GM21576 (cell line): ENCODE results near the gene UBE2E1.

ENCODE experiments used
- ATAC-seq: cut with Tn5 transposase; IDR thresholded peaks from one replicate; pipeline ENCODE4 v1.9.1; 2021; ENCODE audit warnings: mild to moderate bottlenecking, moderate library complexity; ENCODE audit not compliant: unreplicated experiment

The UBE2E1 gene

DNA sequence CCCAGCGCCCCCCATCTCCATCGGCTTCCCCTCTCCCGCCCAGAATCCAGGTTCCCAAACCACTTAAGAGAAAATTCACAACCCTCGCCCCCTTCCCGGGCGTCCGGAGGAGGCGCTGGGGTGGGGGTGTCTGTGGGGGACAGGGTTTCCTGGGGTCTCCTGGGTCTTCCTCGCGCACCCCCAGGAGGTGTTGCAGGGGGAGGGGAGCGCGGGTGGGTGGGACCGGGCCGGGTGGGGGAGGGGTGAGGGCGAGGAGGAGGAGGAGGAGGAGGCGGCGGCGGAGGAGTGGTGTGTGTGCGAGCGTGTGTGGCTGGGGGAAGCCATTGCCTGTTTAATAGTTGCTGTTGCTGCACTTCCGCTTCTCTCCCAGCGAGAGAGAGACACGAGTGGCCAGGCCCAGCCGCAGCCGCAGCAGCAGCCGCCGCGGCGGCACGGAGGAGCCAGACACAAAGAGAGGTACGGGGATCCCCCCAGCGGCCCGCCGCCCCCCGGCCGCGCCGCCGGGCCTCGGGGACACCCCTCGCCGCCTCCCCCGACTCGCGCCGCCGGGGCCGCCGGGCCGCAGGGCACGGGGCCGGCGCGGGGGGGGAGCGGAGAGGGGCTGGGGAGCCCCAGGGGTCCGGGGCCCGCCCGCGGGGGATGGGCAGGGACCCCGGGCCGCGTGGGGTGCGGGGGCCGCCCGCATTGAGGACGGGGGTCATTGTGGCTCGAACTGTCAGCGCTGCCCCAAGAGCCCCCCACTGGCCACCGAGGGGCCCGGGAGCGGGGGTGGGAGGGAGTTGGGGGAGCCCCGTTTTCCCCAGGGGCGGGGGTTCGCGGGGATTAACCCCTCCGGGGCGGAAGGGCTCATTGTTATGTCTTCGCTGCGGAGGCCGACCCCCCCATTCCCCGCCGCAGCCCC lies at the start of gene UBE2E1:
Gene UBE2E1 (plus strand): TSS at position 323 of the 901 bp plus-strand sequence. CDS start 1,315 bp downstream, outside the sequence.
- ATAC-seq, result peak; percentile 66

DNA sequence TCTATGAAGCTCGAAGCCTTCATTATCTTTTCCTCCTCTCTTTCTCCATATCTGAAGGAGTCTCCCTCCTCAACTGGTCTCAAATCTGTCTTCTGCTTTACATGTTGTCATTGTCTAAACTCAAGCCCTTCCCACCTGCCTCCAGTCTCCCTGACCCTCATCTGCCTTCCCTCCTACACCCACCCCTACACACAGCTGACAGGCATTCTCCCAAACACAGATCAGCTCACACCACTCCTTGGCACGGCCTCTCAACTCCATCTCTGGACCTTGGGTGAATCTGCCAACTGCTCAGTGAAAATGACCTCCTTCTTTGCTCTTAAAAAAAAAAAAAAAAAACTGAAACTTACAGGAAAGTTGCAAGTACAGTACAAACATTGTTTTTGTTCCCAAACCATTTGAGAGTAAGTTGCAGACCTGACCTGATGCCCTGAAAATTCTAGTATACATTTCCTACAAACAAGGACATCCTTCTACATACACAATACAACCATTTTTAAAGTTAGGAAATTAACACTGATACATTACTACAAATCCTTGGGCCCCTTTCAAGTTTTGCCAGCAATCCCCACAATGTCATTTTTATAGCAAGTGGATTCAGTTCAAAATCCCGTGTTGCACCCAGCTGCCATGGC lies 49.4 kb upstream of the UBE2E1 start:
- ATAC-seq, result no peak

DNA sequence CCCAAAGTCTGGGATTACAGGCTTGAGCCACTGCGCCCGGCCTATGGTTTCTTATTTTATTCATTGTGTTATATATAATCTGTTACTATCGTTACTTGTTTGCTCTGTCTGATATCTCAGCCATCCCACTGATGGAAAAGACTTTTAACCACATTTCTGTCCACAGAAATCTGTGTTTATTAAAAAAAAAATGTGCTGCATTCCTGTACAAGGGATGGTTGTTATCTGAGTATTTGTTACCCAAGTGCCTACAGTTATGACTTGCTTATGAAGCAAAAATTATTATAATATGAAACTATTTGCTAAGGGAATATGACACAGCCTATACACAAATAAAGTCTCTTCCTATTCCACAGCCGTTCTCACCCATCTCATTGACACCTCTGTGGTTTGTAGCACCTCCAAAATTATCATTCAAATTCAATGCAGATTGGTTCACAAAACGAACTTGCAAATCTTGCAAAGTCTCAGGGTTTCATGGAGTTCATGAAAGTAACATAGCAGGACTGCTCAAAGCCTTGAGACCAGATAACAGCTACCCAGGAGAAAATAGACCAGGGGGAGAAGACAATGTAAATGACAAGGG lies 47.4 kb upstream of the UBE2E1 start:
- no peak for ATAC-seq

DNA sequence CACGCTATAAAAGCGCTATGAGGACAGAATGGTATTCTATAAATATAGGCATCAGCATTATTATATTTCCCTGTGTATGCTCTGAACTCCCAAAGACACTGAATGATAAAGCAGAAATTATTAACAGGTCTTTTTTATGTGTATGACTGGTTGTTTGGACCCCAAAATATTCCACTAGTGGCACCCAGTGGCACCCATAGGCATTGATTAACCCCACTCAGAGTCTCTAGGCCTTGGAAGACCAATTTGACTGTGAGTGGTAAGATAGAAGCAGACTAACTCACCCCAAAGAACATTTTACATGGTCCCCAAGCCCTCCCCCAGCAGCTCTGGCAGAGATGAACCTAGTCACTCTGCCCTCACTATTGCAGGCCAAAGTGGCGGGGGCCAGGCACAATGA lies 45.4 kb upstream of the UBE2E1 start:
- ATAC-seq, result peak; percentile 12

DNA sequence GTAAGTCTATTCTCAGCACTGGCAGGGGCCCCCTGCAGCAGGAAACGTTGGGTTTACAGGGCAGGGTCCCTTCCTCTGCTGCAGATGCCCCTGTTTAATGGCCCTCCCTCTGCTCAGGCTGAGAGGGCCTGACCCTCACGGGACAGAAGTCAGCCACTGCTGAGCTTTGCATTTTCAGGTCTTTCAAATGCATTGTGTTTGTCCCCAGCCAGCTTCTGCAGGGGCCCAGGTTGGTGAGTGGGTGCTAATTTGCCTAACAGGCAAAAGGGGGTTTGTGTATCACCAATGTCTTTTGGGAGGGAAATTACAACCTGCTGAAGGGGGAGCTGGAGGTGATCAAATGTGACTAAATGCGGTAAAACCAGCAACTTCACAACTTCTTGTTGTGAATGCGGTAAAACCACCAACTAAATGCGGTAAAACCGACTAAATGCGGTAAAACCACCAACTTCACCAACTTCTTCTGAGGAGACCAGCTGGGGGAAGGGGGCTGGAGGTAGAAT lies 44.8 kb upstream of the UBE2E1 start:
- ATAC-seq, result peak; percentile 34

DNA sequence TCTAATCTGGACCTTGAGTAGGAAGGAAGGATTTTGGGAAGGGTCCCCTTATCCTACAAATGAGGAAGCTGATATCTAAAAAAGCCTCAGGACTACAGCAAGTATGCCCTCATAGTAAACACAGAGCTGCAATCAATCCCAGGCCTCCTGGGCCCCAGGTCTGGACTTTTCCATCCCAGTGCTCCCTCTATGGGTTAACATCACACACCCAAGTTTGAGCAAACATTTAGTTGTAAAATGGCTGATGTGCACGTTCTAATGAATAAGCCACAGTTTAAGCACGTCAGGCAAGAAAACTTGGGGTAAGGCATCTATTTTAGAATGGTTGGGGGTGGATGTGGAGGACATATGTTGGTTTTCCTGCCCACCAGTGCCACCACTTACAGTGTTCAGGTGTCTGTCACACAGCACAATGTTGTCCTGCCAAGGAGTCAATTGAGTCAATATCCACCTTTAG lies 44.3 kb upstream of the UBE2E1 start:
- ATAC-seq, result peak; percentile 38

DNA sequence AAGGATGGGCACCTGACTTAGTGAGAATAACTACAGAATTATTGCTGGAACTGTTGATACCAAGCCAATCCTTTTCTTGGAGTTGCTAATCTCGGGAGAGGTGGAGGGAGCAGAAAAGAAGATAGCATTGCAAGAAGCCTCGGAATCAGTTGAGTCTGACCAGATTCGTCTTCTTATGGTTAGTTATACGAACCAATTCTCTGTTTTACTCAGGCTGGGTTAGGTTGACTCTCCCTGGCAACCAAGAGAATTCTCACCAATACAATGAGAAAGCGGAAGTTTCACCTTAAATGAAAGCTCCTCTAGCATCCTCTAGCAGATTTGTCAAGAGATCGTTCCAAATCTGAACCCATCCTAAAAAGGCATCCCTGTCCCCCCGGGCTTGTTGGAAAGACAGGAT lies 43.5 kb upstream of the UBE2E1 start:
- ATAC-seq, result peak; percentile 82

DNA sequence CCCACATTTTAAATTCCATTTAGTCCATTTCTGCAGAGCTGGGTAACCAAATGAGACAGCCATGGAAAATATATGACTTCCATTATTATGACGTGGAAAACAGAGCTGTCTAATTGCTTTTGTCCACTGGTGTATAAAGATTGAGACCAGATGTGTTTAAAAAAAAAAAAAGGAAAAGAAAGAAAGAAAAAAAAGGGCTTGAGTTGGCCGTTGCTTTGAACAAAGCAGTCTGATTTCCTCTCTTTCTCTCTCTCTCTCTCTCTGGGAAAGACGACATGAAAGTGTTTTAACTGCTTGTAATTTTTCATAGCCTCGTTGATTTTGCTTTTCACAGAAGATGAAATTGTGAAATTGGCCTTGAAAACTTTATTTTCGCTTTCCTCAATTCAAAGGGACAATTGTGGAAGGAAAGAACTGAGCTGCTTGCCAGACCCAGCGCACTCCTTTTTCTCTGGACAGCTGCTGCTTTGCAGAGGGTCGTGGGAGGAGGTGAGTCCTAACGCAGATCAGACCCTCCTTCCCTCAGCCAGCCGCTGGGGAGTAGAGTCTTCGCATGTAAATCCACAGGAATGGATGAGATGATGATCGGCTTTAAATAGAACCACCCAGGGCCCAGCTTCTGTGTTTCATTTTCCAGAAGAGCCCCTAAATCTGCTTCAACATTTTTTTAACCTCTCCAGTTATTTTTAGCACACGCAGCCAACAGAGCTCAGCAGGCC lies 42.8 kb upstream of the UBE2E1 start:
- no peak for ATAC-seq

DNA sequence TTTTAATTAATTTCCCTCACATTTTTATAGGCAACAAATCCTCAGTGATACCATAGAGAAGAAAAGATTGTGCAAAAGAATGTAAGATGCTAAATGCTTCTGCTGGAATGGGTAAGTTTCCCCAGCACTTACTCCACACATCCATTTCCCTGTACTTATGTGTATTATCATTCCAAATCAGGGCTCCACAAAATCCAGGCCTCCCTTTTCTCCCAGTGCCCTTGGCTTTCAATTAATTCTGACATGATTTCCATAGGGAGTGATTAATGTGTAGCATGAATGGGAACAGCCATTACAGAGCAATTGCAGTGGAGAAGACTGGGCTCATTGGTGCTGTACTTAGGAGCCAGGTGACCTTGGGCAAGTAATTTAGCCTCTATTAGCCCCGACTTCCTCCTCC lies 41.3 kb upstream of the UBE2E1 start:
- ATAC-seq, result no peak

DNA sequence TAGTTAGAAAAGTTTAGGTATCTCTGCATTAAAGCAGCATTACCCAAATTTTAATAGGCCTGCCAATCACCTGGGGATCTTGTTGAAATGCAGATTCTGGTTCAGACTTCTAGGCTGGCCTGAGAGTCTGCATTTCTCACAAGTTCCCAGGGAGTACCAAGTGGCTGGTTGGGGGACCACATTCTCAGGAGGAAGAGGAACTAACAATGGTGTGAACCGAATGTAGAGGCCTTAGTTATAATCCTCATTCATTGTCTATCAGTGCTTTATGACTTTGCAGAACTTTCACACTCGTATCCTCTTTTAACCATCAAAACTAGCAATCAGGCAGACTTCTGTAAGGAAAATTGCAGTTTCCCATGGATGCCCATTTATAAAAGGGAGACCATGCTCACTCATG lies 38.2 kb upstream of the UBE2E1 start:
- no peak for ATAC-seq

DNA sequence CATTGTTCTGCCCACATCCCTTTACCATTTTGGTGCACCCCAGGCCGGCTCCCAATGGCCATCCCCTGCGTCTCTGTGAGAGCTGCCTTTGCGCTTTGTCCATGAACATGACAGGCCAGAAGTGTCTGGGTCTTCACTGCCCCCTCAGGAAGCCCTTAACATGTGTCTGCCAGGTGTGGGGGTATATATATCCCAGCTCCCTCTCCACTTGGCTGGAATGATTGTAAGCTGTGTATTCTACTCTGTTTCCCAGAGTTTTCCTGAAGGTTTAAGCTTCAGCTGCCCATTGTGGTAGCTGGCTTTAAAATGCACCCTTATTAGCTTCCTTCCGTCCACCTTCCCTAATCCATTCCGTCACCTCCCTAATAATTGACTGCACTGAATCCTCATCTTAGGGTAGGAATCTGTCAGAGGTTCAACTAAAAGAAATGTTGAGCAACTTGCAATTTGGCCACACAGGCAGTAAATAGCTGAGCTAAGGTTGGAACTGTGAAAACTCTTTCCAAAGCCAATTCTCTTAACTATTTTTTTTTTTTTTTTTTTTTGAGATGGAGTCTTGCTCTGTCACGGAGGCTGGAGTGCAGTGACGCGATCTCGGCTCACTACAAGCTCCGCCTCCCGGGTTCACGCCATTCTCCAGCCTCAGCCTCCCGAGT lies 30.4 kb upstream of the UBE2E1 start:
- no peak for ATAC-seq

DNA sequence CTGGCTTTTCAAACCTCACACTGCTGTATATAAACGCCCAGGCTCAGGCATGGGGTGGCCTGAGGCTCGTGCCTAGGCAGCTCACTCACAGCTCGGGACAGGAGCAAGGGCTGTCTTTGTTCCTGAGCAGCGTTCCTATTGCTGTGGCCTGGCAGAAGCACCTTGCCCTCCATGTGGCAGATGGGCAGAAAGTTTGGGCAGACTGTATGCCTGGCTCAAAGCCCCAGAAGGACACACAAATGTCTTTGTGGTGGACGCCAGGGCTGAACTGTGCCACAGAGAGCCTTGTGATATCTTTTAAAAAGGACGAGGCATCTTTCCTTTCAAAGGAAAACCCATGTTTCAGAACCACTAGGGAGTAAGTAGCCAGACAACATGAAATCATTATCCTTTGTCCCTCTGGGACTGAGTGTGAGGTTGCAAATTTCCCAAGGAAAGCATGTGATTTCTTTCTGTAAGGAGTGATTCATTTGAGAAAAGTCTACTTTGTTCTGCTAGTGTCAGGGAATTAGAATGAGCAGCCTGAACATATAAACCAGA lies 29.3 kb upstream of the UBE2E1 start:
- ATAC-seq, result no peak

DNA sequence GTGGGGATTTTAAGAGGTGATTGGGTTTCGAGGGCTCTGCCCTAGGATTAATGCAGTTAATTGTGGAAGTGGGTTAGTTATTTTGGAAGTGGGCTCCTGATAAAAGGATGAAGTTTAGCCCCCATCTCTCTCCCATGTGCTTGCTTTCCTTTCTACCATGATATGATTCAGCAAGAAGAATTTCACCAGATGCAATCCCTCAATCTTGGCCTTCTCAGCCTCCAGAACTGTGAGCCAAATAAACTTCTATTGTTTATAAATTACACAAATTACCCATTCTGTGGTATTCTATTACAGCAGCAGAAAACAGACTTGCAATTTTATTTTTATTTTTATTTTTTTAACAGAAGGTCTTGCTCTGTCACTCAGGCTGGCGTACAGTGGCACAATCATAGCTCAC lies 27.3 kb upstream of the UBE2E1 start:
- ATAC-seq, result no peak

DNA sequence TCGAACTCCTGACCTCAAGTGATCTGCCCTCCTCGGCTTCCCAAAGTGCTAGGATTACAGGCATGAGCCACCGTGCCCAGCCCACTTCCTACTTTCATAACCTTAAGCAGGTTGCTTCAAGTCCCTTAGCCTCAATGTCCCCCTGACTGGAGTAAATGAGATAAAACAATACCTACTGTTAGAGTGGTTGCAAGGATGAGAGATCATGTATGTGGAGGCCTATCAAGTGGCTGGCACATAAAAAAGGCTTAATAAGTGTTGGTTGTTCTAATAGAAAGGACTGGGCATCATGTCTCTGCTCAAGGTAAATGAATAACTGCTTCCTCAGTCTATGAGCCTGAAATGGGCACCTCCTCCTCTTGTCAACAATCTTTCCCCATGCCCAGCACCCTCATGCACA lies 25.9 kb upstream of the UBE2E1 start:
- no peak for ATAC-seq

DNA sequence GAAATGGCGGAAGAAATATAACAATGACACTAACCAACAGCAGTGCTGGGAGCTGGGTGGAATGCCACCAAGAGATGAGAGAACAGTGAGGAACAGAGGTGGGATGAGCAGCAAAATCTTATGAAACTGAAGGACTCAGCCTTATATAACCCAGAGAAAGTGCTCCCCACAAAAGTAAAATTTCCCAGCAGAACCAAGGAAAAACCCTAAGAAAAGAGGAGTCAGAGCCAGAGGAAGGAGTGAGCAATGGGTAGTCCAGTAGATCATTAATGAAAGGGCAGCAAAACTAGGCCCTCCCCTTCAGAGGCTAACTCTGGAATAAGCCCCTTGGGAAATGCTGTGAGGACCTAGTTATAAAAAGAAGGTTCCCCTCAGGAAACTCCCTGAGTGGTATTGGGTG lies 24.7 kb upstream of the UBE2E1 start:
- ATAC-seq, result no peak

DNA sequence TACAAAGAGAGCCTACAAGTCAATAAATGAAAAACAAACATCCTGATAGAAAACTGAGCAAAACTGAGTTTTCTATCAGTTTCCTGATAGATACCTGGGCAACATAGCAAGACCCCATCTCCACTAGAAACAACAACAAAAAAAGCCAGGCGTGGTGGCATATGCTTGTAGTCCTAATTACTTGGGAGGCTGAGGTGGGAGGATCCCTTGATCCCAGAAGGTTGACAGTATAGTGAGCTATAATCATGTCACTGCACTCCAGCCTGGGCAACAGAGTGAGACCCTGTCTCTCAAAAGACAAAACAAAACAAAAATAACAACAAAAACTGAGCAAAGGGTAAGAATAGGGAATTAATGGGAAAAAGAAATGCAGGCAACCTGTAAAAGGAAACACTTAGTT lies 23.9 kb upstream of the UBE2E1 start:
- ATAC-seq, result no peak

DNA sequence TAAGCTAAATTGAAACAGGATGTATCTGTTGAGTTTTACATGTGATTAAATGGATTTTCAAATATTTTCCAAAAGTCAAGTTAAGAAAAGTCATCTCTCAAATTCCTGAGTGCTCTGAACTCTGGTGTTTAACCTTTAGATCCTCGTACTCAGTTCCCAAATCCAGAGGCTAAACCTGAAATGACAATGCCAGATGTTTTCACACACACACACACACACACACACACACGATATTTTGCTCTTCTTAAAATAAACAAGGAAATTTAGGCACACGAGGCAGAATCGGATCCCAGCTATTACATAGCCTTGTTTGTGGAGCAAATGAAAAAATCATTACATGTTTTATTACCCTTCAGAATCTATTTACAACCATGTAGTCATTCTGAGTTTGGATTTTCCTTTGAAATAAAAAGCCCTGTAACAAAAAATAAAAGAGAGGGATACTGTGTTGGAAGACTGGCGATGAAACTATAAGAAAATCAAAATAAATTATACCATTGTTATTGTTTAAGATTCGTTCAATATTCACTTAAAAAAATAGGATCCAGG lies 20.6 kb upstream of the UBE2E1 start:
- no peak for ATAC-seq

DNA sequence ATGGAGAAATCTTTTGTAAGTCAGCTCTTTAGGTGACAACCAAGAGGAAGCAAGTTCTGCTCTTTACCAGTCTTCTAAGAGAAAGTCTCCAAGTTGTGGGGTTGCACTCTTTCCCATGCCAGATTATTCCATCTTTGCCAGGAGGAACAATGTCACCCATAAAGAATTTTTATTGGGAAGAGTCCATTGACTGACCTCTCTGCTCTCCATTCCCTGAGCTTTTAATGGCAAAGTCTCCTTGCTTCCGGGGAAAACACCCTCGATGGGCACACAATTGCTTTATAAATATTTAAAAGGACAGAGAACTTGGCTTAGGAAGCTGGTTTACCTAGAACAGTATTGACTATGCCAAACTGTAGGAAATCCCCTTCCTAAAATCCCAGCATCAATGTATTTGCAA lies 19.9 kb upstream of the UBE2E1 start:
- ATAC-seq, result no peak

DNA sequence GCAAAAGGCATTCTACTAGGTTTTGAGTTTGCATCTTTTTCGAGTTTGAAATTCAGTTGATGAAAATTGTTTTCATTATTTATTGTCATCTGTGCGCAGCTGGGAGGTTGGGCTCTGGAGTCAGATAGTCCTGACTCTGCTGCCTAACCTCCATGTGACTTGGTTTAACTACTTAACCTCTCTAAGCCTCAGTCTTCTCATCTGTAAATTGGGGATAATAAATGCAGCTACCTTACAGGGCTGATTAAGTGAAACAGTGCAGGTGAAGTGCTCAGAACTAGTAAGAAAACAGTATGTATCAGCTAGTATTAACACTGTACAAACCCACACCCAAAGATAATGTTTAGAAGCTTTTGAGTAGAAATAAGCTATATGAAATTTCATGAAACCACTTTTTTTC lies 14.1 kb upstream of the UBE2E1 start:
- ATAC-seq, result no peak

DNA sequence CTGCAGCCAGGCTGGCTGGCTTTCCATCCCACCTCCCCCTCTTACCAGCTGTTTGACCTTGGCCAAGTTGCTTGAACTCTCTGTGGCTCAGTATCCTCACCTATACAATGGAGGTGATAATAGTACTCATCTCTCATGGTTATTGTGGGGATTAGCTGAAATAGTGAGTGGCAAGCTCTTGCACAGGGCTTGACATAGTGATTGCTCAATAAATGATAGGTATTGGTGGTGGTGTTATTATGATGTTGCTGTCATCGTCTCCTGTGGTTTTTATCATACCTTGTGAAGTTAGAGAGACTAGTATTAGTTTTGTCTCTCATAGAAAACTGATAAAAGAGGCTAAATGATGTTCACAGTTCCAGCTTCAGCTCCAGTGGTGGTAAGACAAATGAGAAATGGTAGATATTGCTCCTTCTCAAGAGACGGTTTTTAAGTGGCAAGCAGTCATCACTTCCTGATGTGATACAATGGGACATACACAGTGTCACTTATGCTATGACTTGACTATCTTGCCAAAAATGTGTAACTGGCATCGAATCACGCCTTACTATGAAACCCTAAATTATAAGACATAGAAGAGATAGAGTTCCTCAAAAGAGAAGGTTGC lies 12.1 kb upstream of the UBE2E1 start:
- ATAC-seq, result no peak
